Measurements from ENCODE around the gene SLC25A1. TPM values are rescaled to one million over a fixed set of nuclear protein-coding genes. Genes with fewer than 3 reads are reported as not detected.

Gene SLC25A1
- total and polyA plus RNA-seq, 5 donors from 2014 or later: 27.6 to 62.9 (median 46.9) TPM

- peaks cover 19% of the 10 kb centered on the region for H3K27me3 Mint-ChIP-seq
- no peak overlapping the region for H3K27ac Mint-ChIP-seq
- Histone ChIP-seq H3K36me3 (ENCODE audit: control insufficient read depth, insufficient read depth, low read length) (no peaks in the 10 kb centered on the region), H3K4me3 (ENCODE audit: low read depth, low read length) (no peak overlapping the region), H3K27me3 (ENCODE audit: control insufficient read depth, insufficient read depth, low read length) (peaks cover 17% of the 10 kb centered on the region), H3K9me3 (ENCODE audit: control insufficient read depth in 2 of 2, low read length in 2 of 2) (no peaks in the 10 kb centered on the region), H3K4me1 (ENCODE audit: control insufficient read depth, insufficient read depth, low read length, poor library complexity, severe bottlenecking) (no peaks in the 10 kb centered on the region), H3K27ac (ENCODE audit: insufficient read depth, low read length, poor library complexity, severe bottlenecking) (no peak overlapping the region)
- peaks cover 12% of the 10 kb centered on the region for H3K36me3 Mint-ChIP-seq
- peaks cover 2 to 9% (median 4%) of the 10 kb centered on the region in 4 donors for H3K4me1 Mint-ChIP-seq
- DNase-seq: no peak
- no peak for ATAC-seq (ENCODE audit: low read depth in 2 of 2)
- no peak overlapping the region for H3K4me3 Mint-ChIP-seq
- no peaks in the 10 kb centered on the region for H3K9me3 Mint-ChIP-seq
These were observed 34.5 kb upstream of the SLC25A1 start for GRCh38 chr22:19213001-19213400.

- Mint-ChIP-seq H3K4me3 (no peak overlapping the region), H3K4me1 (peaks cover 0 to 5% (median under 1%) of the 10 kb centered on the region in 4 donors), H3K27ac (no peak overlapping the region), H3K27me3 (peaks cover 19% of the 10 kb centered on the region), H3K36me3 (peaks cover 12% of the 10 kb centered on the region), H3K9me3 (no peaks in the 10 kb centered on the region)
- DNase-seq: no peak
- Histone ChIP-seq H3K27me3 (ENCODE audit: control insufficient read depth, insufficient read depth, low read length) (peaks cover 17% of the 10 kb centered on the region), H3K4me3 (ENCODE audit: low read depth, low read length) (no peak overlapping the region), H3K9me3 (ENCODE audit: control insufficient read depth in 2 of 2, low read length in 2 of 2) (no peaks in the 10 kb centered on the region), H3K4me1 (ENCODE audit: control insufficient read depth, insufficient read depth, low read length, poor library complexity, severe bottlenecking) (no peaks in the 10 kb centered on the region), H3K36me3 (ENCODE audit: control insufficient read depth, insufficient read depth, low read length) (no peaks in the 10 kb centered on the region), H3K27ac (ENCODE audit: insufficient read depth, low read length, poor library complexity, severe bottlenecking) (no peak overlapping the region)
- ATAC-seq (ENCODE audit: low read depth in 2 of 2): no peak
These were observed 33.9 kb upstream of the SLC25A1 start for GRCh38 chr22:19212302-19212870.

DNA sequence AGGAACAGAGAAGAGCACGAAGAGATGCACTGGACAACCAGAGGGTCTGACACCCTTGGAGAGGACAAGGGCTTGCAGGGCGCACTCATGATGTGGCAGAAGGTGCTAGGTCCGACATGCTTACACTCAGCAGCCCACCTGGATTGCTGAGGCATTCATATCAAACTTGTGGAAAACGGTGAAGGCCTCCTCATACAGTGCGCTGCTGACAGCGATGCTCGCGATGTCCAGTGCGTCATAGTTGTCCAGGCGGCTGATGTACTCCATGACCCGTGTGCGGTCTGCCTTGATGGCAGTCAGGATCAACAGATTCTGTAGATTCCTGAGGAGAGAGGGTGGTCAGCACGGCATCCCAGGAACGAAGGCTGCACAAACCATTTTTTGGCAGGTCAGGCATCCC, 31.7 kb upstream of the SLC25A1 start:
- H3K9me3 ChIP-seq (ENCODE audit: control insufficient read depth in 2 of 2, low read length in 2 of 2): no peaks in the 10 kb centered on the region
- no peak overlapping the region for H3K4me3 ChIP-seq (ENCODE audit: low read depth, low read length)
- Mint-ChIP-seq H3K36me3 (peaks cover 12% of the 10 kb centered on the region), H3K4me1 (no peaks in the 10 kb centered on the region), H3K27me3 (peaks cover 19% of the 10 kb centered on the region), H3K9me3 (no peaks in the 10 kb centered on the region), H3K27ac (no peak overlapping the region), H3K4me3 (no peak overlapping the region)
- H3K4me1 ChIP-seq (ENCODE audit: control insufficient read depth, insufficient read depth, low read length, poor library complexity, severe bottlenecking): no peaks in the 10 kb centered on the region
- H3K36me3 ChIP-seq (ENCODE audit: control insufficient read depth, insufficient read depth, low read length): no peaks in the 10 kb centered on the region
- peaks cover 16% of the 10 kb centered on the region for H3K27me3 ChIP-seq (ENCODE audit: control insufficient read depth, insufficient read depth, low read length)
- DNase-seq (no peak), ATAC-seq (ENCODE audit: low read depth in 2 of 2) (no peak)
- no peak overlapping the region for H3K27ac ChIP-seq (ENCODE audit: insufficient read depth, low read length, poor library complexity, severe bottlenecking)

- H3K36me3 Mint-ChIP-seq: peaks cover 12% of the 10 kb centered on the region
- Histone ChIP-seq H3K9me3 (ENCODE audit: control insufficient read depth in 2 of 2, low read length in 2 of 2) (no peaks in the 10 kb centered on the region), H3K4me1 (ENCODE audit: control insufficient read depth, insufficient read depth, low read length, poor library complexity, severe bottlenecking) (no peaks in the 10 kb centered on the region), H3K27ac (ENCODE audit: insufficient read depth, low read length, poor library complexity, severe bottlenecking) (no peak overlapping the region), H3K27me3 (ENCODE audit: control insufficient read depth, insufficient read depth, low read length) (peaks cover 10% of the 10 kb centered on the region), H3K36me3 (ENCODE audit: control insufficient read depth, insufficient read depth, low read length) (no peaks in the 10 kb centered on the region), H3K4me3 (ENCODE audit: low read depth, low read length) (no peak overlapping the region)
- no peak overlapping the region for H3K27ac Mint-ChIP-seq
- no peaks in the 10 kb centered on the region for H3K4me1 Mint-ChIP-seq
- H3K9me3 Mint-ChIP-seq: peaks cover 0 to 1% (median 0%) of the 10 kb centered on the region in 7 donors
- ATAC-seq (ENCODE audit: low read depth in 2 of 2) (no peak), DNase-seq (no peak)
- no peak overlapping the region for H3K4me3 Mint-ChIP-seq
- H3K27me3 Mint-ChIP-seq: peaks cover 23% of the 10 kb centered on the region
These were observed 29.8 kb upstream of the SLC25A1 start for GRCh38 chr22:19208287-19208847.

DNA sequence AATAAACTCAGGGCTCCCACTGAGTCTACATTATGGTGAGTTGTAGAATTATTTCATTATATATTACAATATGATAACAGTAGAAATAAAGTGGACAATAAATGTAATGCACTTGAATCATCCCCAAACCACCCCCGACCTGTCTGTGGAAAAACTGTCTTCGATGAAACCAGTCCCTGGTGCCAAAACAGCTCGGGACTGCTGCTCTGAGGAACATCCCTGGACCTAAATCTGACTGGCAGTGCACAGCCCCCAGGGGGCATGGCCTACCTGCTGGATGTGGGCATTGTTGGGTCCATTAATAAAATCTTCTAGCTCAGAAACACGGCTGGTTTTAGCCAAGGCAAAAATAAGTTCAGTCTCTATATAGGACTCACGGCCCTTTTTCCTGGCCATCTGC, 29.3 kb upstream of the SLC25A1 start:
- no peak for DNase-seq
- Histone ChIP-seq H3K9me3 (ENCODE audit: control insufficient read depth in 2 of 2, low read length in 2 of 2) (no peaks in the 10 kb centered on the region), H3K4me3 (ENCODE audit: low read depth, low read length) (no peak overlapping the region), H3K27ac (ENCODE audit: insufficient read depth, low read length, poor library complexity, severe bottlenecking) (no peak overlapping the region), H3K27me3 (ENCODE audit: control insufficient read depth, insufficient read depth, low read length) (peaks cover 8% of the 10 kb centered on the region), H3K36me3 (ENCODE audit: control insufficient read depth, insufficient read depth, low read length) (no peaks in the 10 kb centered on the region), H3K4me1 (ENCODE audit: control insufficient read depth, insufficient read depth, low read length, poor library complexity, severe bottlenecking) (no peaks in the 10 kb centered on the region)
- Mint-ChIP-seq H3K36me3 (peaks cover 12% of the 10 kb centered on the region), H3K27me3 (peaks cover 23% of the 10 kb centered on the region), H3K9me3 (peaks cover 0 to 1% (median 0%) of the 10 kb centered on the region in 7 donors), H3K27ac (no peak overlapping the region), H3K4me1 (no peaks in the 10 kb centered on the region), H3K4me3 (no peak overlapping the region)
- no peak for ATAC-seq (ENCODE audit: low read depth in 2 of 2)

- DNase-seq: no peak
- H3K36me3 ChIP-seq (ENCODE audit: control insufficient read depth, insufficient read depth, low read length): no peaks in the 10 kb centered on the region
- no peaks in the 10 kb centered on the region for H3K9me3 ChIP-seq (ENCODE audit: control insufficient read depth in 2 of 2, low read length in 2 of 2)
- no peak for ATAC-seq (ENCODE audit: low read depth in 2 of 2)
- H3K9me3 Mint-ChIP-seq: peaks cover 0 to 4% (median 0%) of the 10 kb centered on the region in 7 donors
- no peak overlapping the region for H3K27ac Mint-ChIP-seq
- peaks cover 8% of the 10 kb centered on the region for H3K27me3 ChIP-seq (ENCODE audit: control insufficient read depth, insufficient read depth, low read length)
- no peaks in the 10 kb centered on the region for H3K4me1 ChIP-seq (ENCODE audit: control insufficient read depth, insufficient read depth, low read length, poor library complexity, severe bottlenecking)
- no peak overlapping the region for H3K4me3 ChIP-seq (ENCODE audit: low read depth, low read length)
- no peak overlapping the region for H3K4me3 Mint-ChIP-seq
- peaks cover 0 to 2% (median 0%) of the 10 kb centered on the region in 4 donors for H3K4me1 Mint-ChIP-seq
- peaks cover 23% of the 10 kb centered on the region for H3K27me3 Mint-ChIP-seq
- H3K27ac ChIP-seq (ENCODE audit: insufficient read depth, low read length, poor library complexity, severe bottlenecking): no peak overlapping the region
- peaks cover 12% of the 10 kb centered on the region for H3K36me3 Mint-ChIP-seq
These were observed 28.9 kb upstream of the SLC25A1 start for GRCh38 chr22:19207401-19207808.

DNA sequence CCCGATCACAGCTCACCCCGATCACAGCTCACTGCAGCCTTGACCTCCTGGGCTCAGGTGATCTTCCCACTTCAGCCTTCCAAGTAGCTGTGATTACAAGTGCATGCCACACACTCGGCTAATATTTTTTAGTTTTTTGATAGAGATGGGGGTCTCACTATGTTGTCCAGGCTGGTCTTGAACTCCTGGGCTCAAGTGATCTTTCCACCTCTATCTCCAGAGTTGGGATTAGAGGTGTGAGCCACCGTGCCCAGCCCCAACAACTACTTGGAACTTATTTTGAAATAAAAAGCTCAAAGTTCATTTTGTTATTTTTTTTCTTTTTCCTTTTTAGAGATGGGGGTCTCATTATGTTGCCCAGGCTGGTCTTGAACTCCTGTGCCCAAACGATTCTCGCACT, 27.8 kb upstream of the SLC25A1 start:
- H3K4me1 Mint-ChIP-seq: peaks cover 0 to 2% (median 0%) of the 10 kb centered on the region in 4 donors
- H3K4me3 Mint-ChIP-seq: no peak overlapping the region
- H3K27ac ChIP-seq (ENCODE audit: insufficient read depth, low read length, poor library complexity, severe bottlenecking): no peak overlapping the region
- ATAC-seq (ENCODE audit: low read depth in 2 of 2): no peak
- peaks cover 0 to 4% (median 0%) of the 10 kb centered on the region in 7 donors for H3K9me3 Mint-ChIP-seq
- peaks cover 5% of the 10 kb centered on the region for H3K27me3 ChIP-seq (ENCODE audit: control insufficient read depth, insufficient read depth, low read length)
- H3K27me3 Mint-ChIP-seq: peaks cover 21% of the 10 kb centered on the region
- no peak for DNase-seq
- H3K27ac Mint-ChIP-seq: no peak overlapping the region
- no peaks in the 10 kb centered on the region for H3K36me3 ChIP-seq (ENCODE audit: control insufficient read depth, insufficient read depth, low read length)
- no peaks in the 10 kb centered on the region for H3K4me1 ChIP-seq (ENCODE audit: control insufficient read depth, insufficient read depth, low read length, poor library complexity, severe bottlenecking)
- no peak overlapping the region for H3K4me3 ChIP-seq (ENCODE audit: low read depth, low read length)
- H3K36me3 Mint-ChIP-seq: peaks cover 12% of the 10 kb centered on the region
- no peaks in the 10 kb centered on the region for H3K9me3 ChIP-seq (ENCODE audit: control insufficient read depth in 2 of 2, low read length in 2 of 2)

DNA sequence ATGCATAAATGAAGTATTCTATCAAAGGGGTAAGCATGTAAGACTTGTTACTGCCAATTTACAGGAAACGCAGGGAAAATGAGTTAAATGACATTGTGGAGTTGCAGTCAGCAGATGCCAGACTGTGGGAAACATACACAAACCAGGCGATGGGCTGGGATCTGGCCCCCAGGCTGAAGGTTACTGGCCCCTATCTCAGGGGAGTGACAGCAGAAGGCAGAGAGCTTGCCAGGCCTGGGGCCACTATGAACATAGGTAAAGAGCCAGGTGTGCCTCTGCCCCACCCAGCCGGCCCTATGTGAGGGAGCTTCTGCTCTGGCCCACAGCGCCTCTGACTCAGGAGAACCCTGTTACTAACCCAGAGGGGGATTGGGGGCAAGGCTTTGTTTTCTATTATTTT, 26.1 kb upstream of the SLC25A1 start:
- Mint-ChIP-seq H3K27ac (no peak overlapping the region), H3K4me1 (peaks cover 0 to 2% (median 0%) of the 10 kb centered on the region in 4 donors), H3K27me3 (peaks cover 13% of the 10 kb centered on the region), H3K36me3 (peaks cover 8% of the 10 kb centered on the region), H3K9me3 (peaks cover 0 to 4% (median 0%) of the 10 kb centered on the region in 7 donors), H3K4me3 (no peak overlapping the region)
- Histone ChIP-seq H3K27me3 (ENCODE audit: control insufficient read depth, insufficient read depth, low read length) (peaks cover 2% of the 10 kb centered on the region), H3K27ac (ENCODE audit: insufficient read depth, low read length, poor library complexity, severe bottlenecking) (no peak overlapping the region), H3K9me3 (ENCODE audit: control insufficient read depth in 2 of 2, low read length in 2 of 2) (no peaks in the 10 kb centered on the region), H3K4me1 (ENCODE audit: control insufficient read depth, insufficient read depth, low read length, poor library complexity, severe bottlenecking) (no peaks in the 10 kb centered on the region), H3K4me3 (ENCODE audit: low read depth, low read length) (no peak overlapping the region), H3K36me3 (ENCODE audit: control insufficient read depth, insufficient read depth, low read length) (no peaks in the 10 kb centered on the region)
- DNase-seq (no peak), ATAC-seq (ENCODE audit: low read depth in 2 of 2) (no peak)

All from CD4-positive, CD25-positive, alpha-beta regulatory T cell (primary cell).